HCT116 (cell line): ENCODE data around the gene NFIA.

Experiments
- EZH2phosphoT487 ChIP-seq: fragments of 200-600 bp; IDR thresholded peaks from 2 replicates; pipeline ENCODE4 v1.6.1; 2018; ENCODE audit warnings: antibody characterized with exemption, borderline replicate concordance
- MAX ChIP-seq: IDR thresholded peaks from 2 replicates; pipeline ENCODE4 v1.6.1; 2012
- POLR2A ChIP-seq: IDR thresholded peaks from 2 replicates; pipeline ENCODE4 v1.7.0; 2011; ENCODE audit warnings: borderline replicate concordance; ENCODE audit not compliant: insufficient read depth, insufficient read length; ENCODE audit errors: extremely low read depth
- POLR2AphosphoS5 ChIP-seq: IDR thresholded peaks from 2 replicates; pipeline ENCODE4 v1.6.1; 2011; ENCODE audit warnings: mild to moderate bottlenecking, low read depth, low read length, moderate library complexity
- SIN3A ChIP-seq: IDR thresholded peaks from 2 replicates; pipeline ENCODE4 v1.6.1; 2012; ENCODE audit warnings: low read depth
- YY1 ChIP-seq: IDR thresholded peaks from 2 replicates; pipeline ENCODE4 v1.6.1; 2011; ENCODE audit warnings: low read length, low read depth, moderate library complexity, mild to moderate bottlenecking; ENCODE audit not compliant: insufficient replicate concordance; ENCODE audit errors: extremely low read depth
- TF ChIP-seq, protein P1 (sequence below), 3 experiments: fragments of 200-600 bp in 1 of 3; sonication (generic) in 1 of 3; IDR thresholded peaks in 2 of 3; conservative IDR thresholded peaks in 1 of 3; 2 replicates each; pipeline ENCODE4 v1.5.1; 2012 to 2017; ENCODE audit warnings: low read depth in 2 of 3, low read length in 2 of 3, antibody characterized with exemption in 1 of 3, borderline replicate concordance in 1 of 3, control low read depth in 1 of 3, mild to moderate bottlenecking in 1 of 3, mixed read lengths in 1 of 3, mixed run types in 1 of 3, moderate library complexity in 1 of 3; ENCODE audit not compliant: insufficient read depth in 1 of 3
- TF ChIP-seq, protein P2 (sequence below): IDR thresholded peaks from 2 replicates; pipeline ENCODE4 v1.6.1; 2011; ENCODE audit warnings: mild to moderate bottlenecking, low read length, moderate library complexity; ENCODE audit not compliant: insufficient replicate concordance; ENCODE audit errors: extremely low read depth
- TF ChIP-seq, protein P3 (sequence below): IDR thresholded peaks from 2 replicates; pipeline ENCODE4 v1.6.1; 2012; ENCODE audit warnings: low read depth

DNA sequence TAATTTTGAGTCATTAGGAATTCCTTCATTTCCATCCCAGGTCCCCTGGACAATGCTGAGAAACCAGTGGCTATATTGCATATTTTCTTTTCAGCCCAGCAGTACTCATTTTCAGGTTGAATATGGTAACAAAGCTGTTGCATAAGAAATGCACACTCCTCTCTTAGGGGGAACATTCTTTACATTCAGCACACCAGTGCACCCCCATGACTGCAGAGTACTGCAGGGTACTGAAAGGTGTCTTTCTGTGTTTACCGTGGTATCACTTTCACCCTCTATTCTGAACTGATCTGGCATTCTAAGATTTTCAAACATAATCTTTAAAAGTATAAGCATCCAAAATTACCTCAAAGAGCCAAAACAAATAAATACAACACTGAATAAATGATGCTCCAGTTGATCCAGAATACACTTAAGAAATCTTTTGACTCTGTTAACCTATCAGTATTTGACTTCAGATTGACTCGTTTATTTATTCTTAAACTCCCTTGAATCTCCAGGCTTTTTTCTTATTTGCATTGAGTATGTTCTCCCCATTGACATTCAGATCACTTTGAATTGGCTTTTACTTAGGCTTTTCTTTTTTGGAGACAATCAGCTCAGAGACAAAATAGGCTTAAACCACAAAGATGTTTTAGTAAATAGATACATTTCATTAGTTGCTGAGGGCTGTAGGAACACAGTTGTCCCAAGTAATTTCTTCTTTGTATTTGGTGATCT lies 213.6 kb downstream of the NFIA start:
- TF ChIP-seq POLR2A (no peak), YY1 (no peak), EZH2phosphoT487 (no peak), POLR2AphosphoS5 (no peak), SIN3A (no peak), MAX (no peak)
- TF ChIP-seq, protein P1, sequence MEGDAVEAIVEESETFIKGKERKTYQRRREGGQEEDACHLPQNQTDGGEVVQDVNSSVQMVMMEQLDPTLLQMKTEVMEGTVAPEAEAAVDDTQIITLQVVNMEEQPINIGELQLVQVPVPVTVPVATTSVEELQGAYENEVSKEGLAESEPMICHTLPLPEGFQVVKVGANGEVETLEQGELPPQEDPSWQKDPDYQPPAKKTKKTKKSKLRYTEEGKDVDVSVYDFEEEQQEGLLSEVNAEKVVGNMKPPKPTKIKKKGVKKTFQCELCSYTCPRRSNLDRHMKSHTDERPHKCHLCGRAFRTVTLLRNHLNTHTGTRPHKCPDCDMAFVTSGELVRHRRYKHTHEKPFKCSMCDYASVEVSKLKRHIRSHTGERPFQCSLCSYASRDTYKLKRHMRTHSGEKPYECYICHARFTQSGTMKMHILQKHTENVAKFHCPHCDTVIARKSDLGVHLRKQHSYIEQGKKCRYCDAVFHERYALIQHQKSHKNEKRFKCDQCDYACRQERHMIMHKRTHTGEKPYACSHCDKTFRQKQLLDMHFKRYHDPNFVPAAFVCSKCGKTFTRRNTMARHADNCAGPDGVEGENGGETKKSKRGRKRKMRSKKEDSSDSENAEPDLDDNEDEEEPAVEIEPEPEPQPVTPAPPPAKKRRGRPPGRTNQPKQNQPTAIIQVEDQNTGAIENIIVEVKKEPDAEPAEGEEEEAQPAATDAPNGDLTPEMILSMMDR (IDR thresholded peaks at IDR 0.05 in 2 of 3, conservative IDR thresholded peaks at IDR 0.05 in 1 of 3; ENCODE audit: borderline replicate concordance in 1 of 3, insufficient read depth in 1 of 3, low read depth in 2 of 3, low read length in 2 of 3): no peak
- TF ChIP-seq, protein P2, sequence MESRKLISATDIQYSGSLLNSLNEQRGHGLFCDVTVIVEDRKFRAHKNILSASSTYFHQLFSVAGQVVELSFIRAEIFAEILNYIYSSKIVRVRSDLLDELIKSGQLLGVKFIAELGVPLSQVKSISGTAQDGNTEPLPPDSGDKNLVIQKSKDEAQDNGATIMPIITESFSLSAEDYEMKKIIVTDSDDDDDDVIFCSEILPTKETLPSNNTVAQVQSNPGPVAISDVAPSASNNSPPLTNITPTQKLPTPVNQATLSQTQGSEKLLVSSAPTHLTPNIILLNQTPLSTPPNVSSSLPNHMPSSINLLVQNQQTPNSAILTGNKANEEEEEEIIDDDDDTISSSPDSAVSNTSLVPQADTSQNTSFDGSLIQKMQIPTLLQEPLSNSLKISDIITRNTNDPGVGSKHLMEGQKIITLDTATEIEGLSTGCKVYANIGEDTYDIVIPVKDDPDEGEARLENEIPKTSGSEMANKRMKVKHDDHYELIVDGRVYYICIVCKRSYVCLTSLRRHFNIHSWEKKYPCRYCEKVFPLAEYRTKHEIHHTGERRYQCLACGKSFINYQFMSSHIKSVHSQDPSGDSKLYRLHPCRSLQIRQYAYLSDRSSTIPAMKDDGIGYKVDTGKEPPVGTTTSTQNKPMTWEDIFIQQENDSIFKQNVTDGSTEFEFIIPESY: no peak
- TF ChIP-seq, protein P3, sequence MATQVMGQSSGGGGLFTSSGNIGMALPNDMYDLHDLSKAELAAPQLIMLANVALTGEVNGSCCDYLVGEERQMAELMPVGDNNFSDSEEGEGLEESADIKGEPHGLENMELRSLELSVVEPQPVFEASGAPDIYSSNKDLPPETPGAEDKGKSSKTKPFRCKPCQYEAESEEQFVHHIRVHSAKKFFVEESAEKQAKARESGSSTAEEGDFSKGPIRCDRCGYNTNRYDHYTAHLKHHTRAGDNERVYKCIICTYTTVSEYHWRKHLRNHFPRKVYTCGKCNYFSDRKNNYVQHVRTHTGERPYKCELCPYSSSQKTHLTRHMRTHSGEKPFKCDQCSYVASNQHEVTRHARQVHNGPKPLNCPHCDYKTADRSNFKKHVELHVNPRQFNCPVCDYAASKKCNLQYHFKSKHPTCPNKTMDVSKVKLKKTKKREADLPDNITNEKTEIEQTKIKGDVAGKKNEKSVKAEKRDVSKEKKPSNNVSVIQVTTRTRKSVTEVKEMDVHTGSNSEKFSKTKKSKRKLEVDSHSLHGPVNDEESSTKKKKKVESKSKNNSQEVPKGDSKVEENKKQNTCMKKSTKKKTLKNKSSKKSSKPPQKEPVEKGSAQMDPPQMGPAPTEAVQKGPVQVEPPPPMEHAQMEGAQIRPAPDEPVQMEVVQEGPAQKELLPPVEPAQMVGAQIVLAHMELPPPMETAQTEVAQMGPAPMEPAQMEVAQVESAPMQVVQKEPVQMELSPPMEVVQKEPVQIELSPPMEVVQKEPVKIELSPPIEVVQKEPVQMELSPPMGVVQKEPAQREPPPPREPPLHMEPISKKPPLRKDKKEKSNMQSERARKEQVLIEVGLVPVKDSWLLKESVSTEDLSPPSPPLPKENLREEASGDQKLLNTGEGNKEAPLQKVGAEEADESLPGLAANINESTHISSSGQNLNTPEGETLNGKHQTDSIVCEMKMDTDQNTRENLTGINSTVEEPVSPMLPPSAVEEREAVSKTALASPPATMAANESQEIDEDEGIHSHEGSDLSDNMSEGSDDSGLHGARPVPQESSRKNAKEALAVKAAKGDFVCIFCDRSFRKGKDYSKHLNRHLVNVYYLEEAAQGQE: no peak
